ENCODE measurements around the gene ARVCF.
"Not testable (repeated sequence)": the region's sequence is repeated elsewhere in the genome, so short reads cannot be mapped to it uniquely, and the experiment has no call there.

Gene ARVCF

GRCh38 chr22:19929586-19930550, 86.8 kb downstream of the ARVCF start:
- no peak overlapping the region for H3K27ac ChIP-seq (ENCODE audit: poor library complexity, severe bottlenecking)
- TF ChIP-seq, protein P1, sequence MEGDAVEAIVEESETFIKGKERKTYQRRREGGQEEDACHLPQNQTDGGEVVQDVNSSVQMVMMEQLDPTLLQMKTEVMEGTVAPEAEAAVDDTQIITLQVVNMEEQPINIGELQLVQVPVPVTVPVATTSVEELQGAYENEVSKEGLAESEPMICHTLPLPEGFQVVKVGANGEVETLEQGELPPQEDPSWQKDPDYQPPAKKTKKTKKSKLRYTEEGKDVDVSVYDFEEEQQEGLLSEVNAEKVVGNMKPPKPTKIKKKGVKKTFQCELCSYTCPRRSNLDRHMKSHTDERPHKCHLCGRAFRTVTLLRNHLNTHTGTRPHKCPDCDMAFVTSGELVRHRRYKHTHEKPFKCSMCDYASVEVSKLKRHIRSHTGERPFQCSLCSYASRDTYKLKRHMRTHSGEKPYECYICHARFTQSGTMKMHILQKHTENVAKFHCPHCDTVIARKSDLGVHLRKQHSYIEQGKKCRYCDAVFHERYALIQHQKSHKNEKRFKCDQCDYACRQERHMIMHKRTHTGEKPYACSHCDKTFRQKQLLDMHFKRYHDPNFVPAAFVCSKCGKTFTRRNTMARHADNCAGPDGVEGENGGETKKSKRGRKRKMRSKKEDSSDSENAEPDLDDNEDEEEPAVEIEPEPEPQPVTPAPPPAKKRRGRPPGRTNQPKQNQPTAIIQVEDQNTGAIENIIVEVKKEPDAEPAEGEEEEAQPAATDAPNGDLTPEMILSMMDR (IDR thresholded peaks at IDR 0.05; ENCODE audit: poor library complexity, severe bottlenecking): no peak
- H3K36me3 ChIP-seq (ENCODE audit: low read depth): no peaks in the 10 kb centered on the region
- no peaks in the 10 kb centered on the region for H3K27me3 ChIP-seq (ENCODE audit: insufficient read depth, poor library complexity, severe bottlenecking)
- DNase-seq (ENCODE audit: low spot score) (no peak), ATAC-seq (ENCODE audit: low read depth) (no peak)
- H3K4me3 ChIP-seq (ENCODE audit: severe bottlenecking): no peak overlapping the region
- H3K9me3 ChIP-seq (ENCODE audit: severe bottlenecking): peaks cover 3% of the 10 kb centered on the region
- no peaks in the 10 kb centered on the region for H3K4me1 ChIP-seq (ENCODE audit: insufficient read depth, poor library complexity, severe bottlenecking)

DNA sequence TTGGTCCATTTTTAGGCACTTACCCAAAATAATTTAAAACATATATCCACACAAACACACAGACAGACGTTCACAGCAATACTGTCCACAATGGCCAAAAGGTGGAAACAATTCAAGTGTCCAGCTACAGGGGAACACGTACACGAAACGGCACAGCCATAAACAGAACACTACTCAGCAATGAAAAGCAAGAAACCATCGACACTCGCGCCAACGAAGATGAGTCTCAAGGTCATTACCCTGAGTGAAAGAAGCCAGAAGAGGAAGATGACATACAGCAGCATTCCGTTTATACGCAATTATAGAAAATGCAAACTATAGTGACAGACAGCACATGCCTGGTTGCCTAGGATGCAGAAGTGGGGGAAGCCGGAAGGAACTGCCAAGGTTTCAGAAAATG, 88.4 kb downstream of the ARVCF start:
- ATAC-seq (ENCODE audit: low read depth) (no peak), DNase-seq (ENCODE audit: low spot score) (no peak)
- no peaks in the 10 kb centered on the region for H3K27me3 ChIP-seq (ENCODE audit: insufficient read depth, poor library complexity, severe bottlenecking)
- peaks cover 3% of the 10 kb centered on the region for H3K9me3 ChIP-seq (ENCODE audit: severe bottlenecking)
- H3K4me3 ChIP-seq (ENCODE audit: severe bottlenecking): no peak overlapping the region
- no peaks in the 10 kb centered on the region for H3K36me3 ChIP-seq (ENCODE audit: low read depth)
- H3K4me1 ChIP-seq (ENCODE audit: insufficient read depth, poor library complexity, severe bottlenecking): no peaks in the 10 kb centered on the region
- no peak overlapping the region for H3K27ac ChIP-seq (ENCODE audit: poor library complexity, severe bottlenecking)
- TF ChIP-seq, protein P1 (IDR thresholded peaks at IDR 0.05; ENCODE audit: poor library complexity, severe bottlenecking): no peak

GRCh38 chr22:19927696-19928095, 88.9 kb downstream of the ARVCF start:
- DNase-seq (ENCODE audit: low spot score) (no peak), ATAC-seq (ENCODE audit: low read depth) (no peak)
- peaks cover 3% of the 10 kb centered on the region for H3K9me3 ChIP-seq (ENCODE audit: severe bottlenecking)
- no peak overlapping the region for H3K27ac ChIP-seq (ENCODE audit: poor library complexity, severe bottlenecking)
- H3K36me3 ChIP-seq (ENCODE audit: low read depth): no peaks in the 10 kb centered on the region
- H3K4me1 ChIP-seq (ENCODE audit: insufficient read depth, poor library complexity, severe bottlenecking): no peaks in the 10 kb centered on the region
- H3K27me3 ChIP-seq (ENCODE audit: insufficient read depth, poor library complexity, severe bottlenecking): no peaks in the 10 kb centered on the region
- TF ChIP-seq, protein P1 (IDR thresholded peaks at IDR 0.05; ENCODE audit: poor library complexity, severe bottlenecking): no peak
- H3K4me3 ChIP-seq (ENCODE audit: severe bottlenecking): no peak overlapping the region

DNA sequence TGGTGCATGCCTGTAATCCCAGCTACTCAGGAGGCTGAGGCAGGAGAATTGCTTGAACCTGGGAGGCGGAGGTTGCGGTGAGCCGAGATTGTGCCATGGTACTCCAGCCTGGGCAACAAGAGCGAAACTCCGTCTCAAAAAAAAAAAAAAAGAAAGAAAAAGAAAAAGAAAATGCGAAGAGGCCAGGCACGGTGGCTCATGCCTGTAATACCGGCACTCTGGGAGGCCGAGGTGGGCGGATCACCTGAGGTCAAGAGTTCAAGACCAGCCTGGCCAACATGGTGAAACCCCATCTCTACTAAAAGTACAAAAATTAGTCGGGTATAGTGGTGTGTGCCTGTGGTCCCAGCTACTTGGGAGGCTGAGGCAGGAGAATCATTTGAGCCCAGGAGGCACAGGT, 90.6 kb downstream of the ARVCF start:
- not testable (repeated sequence) for H3K9me3 ChIP-seq (ENCODE audit: severe bottlenecking); DNase-seq (ENCODE audit: low spot score); H3K36me3 ChIP-seq (ENCODE audit: low read depth); H3K4me1 ChIP-seq (ENCODE audit: insufficient read depth, poor library complexity, severe bottlenecking); ATAC-seq (ENCODE audit: low read depth); H3K27me3 ChIP-seq (ENCODE audit: insufficient read depth, poor library complexity, severe bottlenecking); H3K27ac ChIP-seq (ENCODE audit: poor library complexity, severe bottlenecking); H3K4me3 ChIP-seq (ENCODE audit: severe bottlenecking)

GRCh38 chr22:19923914-19924513, 92.6 kb downstream of the ARVCF start:
- Histone ChIP-seq H3K27ac (ENCODE audit: poor library complexity, severe bottlenecking) (no peak overlapping the region), H3K4me3 (ENCODE audit: severe bottlenecking) (no peak overlapping the region), H3K9me3 (ENCODE audit: severe bottlenecking) (peaks cover 3% of the 10 kb centered on the region), H3K4me1 (ENCODE audit: insufficient read depth, poor library complexity, severe bottlenecking) (no peaks in the 10 kb centered on the region), H3K27me3 (ENCODE audit: insufficient read depth, poor library complexity, severe bottlenecking) (no peaks in the 10 kb centered on the region), H3K36me3 (ENCODE audit: low read depth) (no peaks in the 10 kb centered on the region)
- no peak for DNase-seq (ENCODE audit: low spot score)
- ATAC-seq (ENCODE audit: low read depth): no peak
- TF ChIP-seq, protein P1 (IDR thresholded peaks at IDR 0.05; ENCODE audit: poor library complexity, severe bottlenecking): no peak

All from RWPE2 (cell line).